DND-41 (cell line): ENCODE data around the gene BCL7C.

Source experiments
- ATAC-seq: fragments of 200-7000 bp; cut with Tn5 transposase; 3 replicates; pipeline ENCODE4 v1.9.1; 2021; ENCODE audit warnings: low read depth; ENCODE audit not compliant: insufficient read depth
- DNase-seq: peaks from one replicate; pipeline ENCODE4 v3.0.0-alpha.2; 2020
- H2AFZ ChIP-seq: 2 replicates; pipeline ENCODE4 v1.6.0; 2012; ENCODE audit warnings: low read depth, low read length
- H3K27ac ChIP-seq: 2 replicates; pipeline ENCODE4 v1.5.1; 2012; ENCODE audit warnings: low read length, inconsistent platforms
- H3K27me3 ChIP-seq: fragments of 200-600 bp; sonication (generic); 2 replicates; pipeline ENCODE4 v1.6.0; 2012; ENCODE audit warnings: low read length, mild to moderate bottlenecking, inconsistent platforms; ENCODE audit not compliant: insufficient read depth, poor library complexity
- H3K36me3 ChIP-seq: 2 replicates; pipeline ENCODE4 v1.5.1; 2012; ENCODE audit warnings: low read length, inconsistent platforms; ENCODE audit not compliant: insufficient read depth
- H3K4me1 ChIP-seq: 2 replicates; pipeline ENCODE4 v1.5.1; 2012; ENCODE audit warnings: mild to moderate bottlenecking, low read length; ENCODE audit not compliant: insufficient read depth
- H3K4me2 ChIP-seq: 2 replicates; pipeline ENCODE4 v1.6.0; 2012; ENCODE audit warnings: mild to moderate bottlenecking, moderate library complexity, low read length, inconsistent platforms; ENCODE audit not compliant: insufficient read depth
- H3K4me3 ChIP-seq, 2 experiments: fragments of 200-600 bp in 1 of 2; shearing (Covaris generic) in 1 of 2; 2 replicates each; pipeline ENCODE4 v1.5.1; 2012 to 2016; ENCODE audit warnings: inconsistent platforms in 2 of 2, low read length in 2 of 2, mild to moderate bottlenecking in 2 of 2, low read depth in 1 of 2, moderate library complexity in 1 of 2
- H3K79me2 ChIP-seq: 2 replicates; pipeline ENCODE4 v1.6.0; 2012; ENCODE audit warnings: low read length, inconsistent platforms; ENCODE audit not compliant: insufficient read depth
- H3K9ac ChIP-seq: 2 replicates; pipeline ENCODE4 v1.6.0; 2012; ENCODE audit warnings: low read depth, mild to moderate bottlenecking, inconsistent platforms, low read length, moderate library complexity
- H3K9me3 ChIP-seq: 2 replicates; pipeline ENCODE4 v1.5.1; 2012; ENCODE audit warnings: low read length, moderate library complexity, mild to moderate bottlenecking, inconsistent platforms; ENCODE audit not compliant: insufficient read depth, severe bottlenecking
- H4K20me1 ChIP-seq: 2 replicates; pipeline ENCODE4 v1.6.0; 2012; ENCODE audit warnings: low read length; ENCODE audit not compliant: insufficient read depth
- CTCF ChIP-seq: IDR thresholded peaks from 2 replicates; pipeline ENCODE4 v1.5.1; 2012; ENCODE audit warnings: borderline replicate concordance, low read length, moderate library complexity, mild to moderate bottlenecking; ENCODE audit not compliant: poor library complexity, severe bottlenecking; ENCODE audit errors: extremely low read depth
- EZH2 ChIP-seq: IDR thresholded peaks from 3 replicates; pipeline ENCODE4 v1.6.1; 2012; ENCODE audit warnings: borderline replicate concordance, low read depth, mild to moderate bottlenecking, moderate library complexity, low read length, inconsistent platforms; ENCODE audit not compliant: severe bottlenecking

BCL7C gene

GRCh38 chr16:30876867-30877266, 17.0 kb downstream of the BCL7C start:
- Histone ChIP-seq H3K9me3 (no peaks in the 10 kb centered on the region), H3K4me3 (peak overlapping the region; percentile 48 to 83; a peak in 3 of 4 replicates), H3K36me3 (peaks cover 14% of the 10 kb centered on the region; the same call in 1 of the 2 replicates), H3K79me2 (peaks cover 49% of the 10 kb centered on the region), H3K27ac (peak overlapping the region; percentile 93), H2AFZ (peak overlapping the region; percentile 96), H4K20me1 (no peaks in the 10 kb centered on the region), H3K4me2 (peak overlapping the region; percentile 76), H3K9ac (peak overlapping the region; percentile 83), H3K4me1 (peaks cover 26% of the 10 kb centered on the region), H3K27me3 (no peaks in the 10 kb centered on the region)
- ATAC-seq (no peak), DNase-seq (no peak)
- TF ChIP-seq EZH2 (no peak), CTCF (no peak)

GRCh38 chr16:30875871-30876801, 17.7 kb downstream of the BCL7C start:
- H2AFZ ChIP-seq = peak overlapping the region; percentile 96
- H3K27ac ChIP-seq = peak overlapping the region; percentile 93
- peak overlapping the region; percentile 76 for H3K4me2 ChIP-seq
- no peaks in the 10 kb centered on the region for H3K9me3 ChIP-seq
- peaks cover 45% of the 10 kb centered on the region for H3K79me2 ChIP-seq
- peaks cover 26% of the 10 kb centered on the region for H3K4me1 ChIP-seq
- TF ChIP-seq CTCF (no peak), EZH2 (no peak)
- no peaks in the 10 kb centered on the region for H4K20me1 ChIP-seq
- no peaks in the 10 kb centered on the region for H3K27me3 ChIP-seq
- DNase-seq = peak; percentile 56
- H3K9ac ChIP-seq = peak overlapping the region; percentile 83
- peak overlapping the region; percentile 48 to 83 for H3K4me3 ChIP-seq
- ATAC-seq = peak; percentile 16
- H3K36me3 ChIP-seq = peaks cover 8% of the 10 kb centered on the region; the same call in 1 of the 2 replicates

GRCh38 chr16:30874821-30875717, 18.8 kb downstream of the BCL7C start:
- Histone ChIP-seq H3K4me2 (peak overlapping the region; percentile 76), H3K36me3 (peaks cover 6% of the 10 kb centered on the region; the same call in 1 of the 2 replicates), H2AFZ (peak overlapping the region; percentile 96), H3K9me3 (no peaks in the 10 kb centered on the region), H3K4me3 (peak overlapping the region; percentile 48 to 83), H3K4me1 (peaks cover 26% of the 10 kb centered on the region), H3K27me3 (no peaks in the 10 kb centered on the region), H4K20me1 (no peaks in the 10 kb centered on the region), H3K9ac (peak overlapping the region; percentile 83), H3K27ac (peak overlapping the region; percentile 93), H3K79me2 (peaks cover 45% of the 10 kb centered on the region)
- TF ChIP-seq EZH2 (no peak), CTCF (peak; percentile 3)
- ATAC-seq (peak; percentile 88), DNase-seq (peak; percentile 93)
